HG03442 (cell line): ENCODE results near the gene KCNH4.
"Not testable (repeated sequence)": the region's sequence is repeated elsewhere in the genome, so short reads cannot be mapped to it uniquely, and the experiment has no call there.

Source experiments
- ATAC-seq: cut with Tn5 transposase; IDR thresholded peaks from one replicate; pipeline ENCODE4 v1.9.1; 2021; ENCODE audit warnings: mild to moderate bottlenecking, moderate library complexity; ENCODE audit not compliant: unreplicated experiment

Gene KCNH4

GRCh38 chr17:42179911-42180410 lies 981 bp downstream of the KCNH4 start:
- no peak for ATAC-seq

GRCh38 chr17:42179335-42179734 lies 1.6 kb downstream of the KCNH4 start:
- no peak for ATAC-seq

DNA sequence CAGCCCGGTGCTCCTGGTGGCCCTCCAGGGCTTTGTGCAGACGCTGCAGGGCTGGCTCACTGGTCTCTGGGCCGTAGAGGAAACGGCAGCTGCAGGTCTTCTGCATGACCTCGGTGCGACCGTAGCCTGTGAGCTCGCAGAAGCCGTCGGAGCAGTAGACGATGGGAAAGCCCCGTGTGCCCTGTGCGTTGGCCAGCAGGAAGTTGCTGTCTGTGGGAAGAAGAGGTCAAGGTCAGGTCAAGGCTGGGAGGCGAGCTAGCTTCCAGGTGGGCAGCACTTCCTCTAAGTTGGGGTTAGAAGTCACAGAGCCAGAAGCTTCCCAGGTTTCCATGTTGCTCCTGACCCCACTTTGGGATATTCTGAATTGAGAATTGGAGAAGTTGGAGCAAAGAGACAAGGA lies 2.1 kb downstream of the KCNH4 start:
- ATAC-seq: no peak

DNA sequence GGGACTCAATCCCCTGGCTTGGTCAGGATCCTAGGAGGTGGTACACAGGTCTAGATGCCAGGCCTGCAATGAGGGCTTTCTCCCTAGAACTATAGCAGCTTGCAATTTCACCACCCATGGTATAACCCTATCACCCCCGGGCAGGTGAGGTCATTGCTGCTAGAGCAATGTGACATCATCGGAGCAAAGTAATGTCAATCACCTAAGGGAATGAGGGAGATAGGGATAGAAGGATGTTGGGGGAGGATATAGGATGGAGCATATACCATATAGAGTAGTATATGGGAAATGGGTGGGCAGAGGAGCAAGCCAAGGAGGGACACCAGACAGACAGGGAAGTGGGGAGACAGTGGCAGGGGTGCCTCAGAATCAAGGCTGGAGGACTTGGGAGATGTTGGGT lies 3.3 kb downstream of the KCNH4 start:
- no peak for ATAC-seq

GRCh38 chr17:42174126-42174783 lies 6.7 kb downstream of the KCNH4 start:
- ATAC-seq: no peak

- ATAC-seq: no peak
Observed at GRCh38 chr17:42171831-42172230, 9.1 kb downstream of the KCNH4 start.

- no peak for ATAC-seq
Observed at GRCh38 chr17:42169351-42169750, 11.6 kb downstream of the KCNH4 start.

- no peak for ATAC-seq
Observed at GRCh38 chr17:42167807-42168206, 13.1 kb downstream of the KCNH4 start.

DNA sequence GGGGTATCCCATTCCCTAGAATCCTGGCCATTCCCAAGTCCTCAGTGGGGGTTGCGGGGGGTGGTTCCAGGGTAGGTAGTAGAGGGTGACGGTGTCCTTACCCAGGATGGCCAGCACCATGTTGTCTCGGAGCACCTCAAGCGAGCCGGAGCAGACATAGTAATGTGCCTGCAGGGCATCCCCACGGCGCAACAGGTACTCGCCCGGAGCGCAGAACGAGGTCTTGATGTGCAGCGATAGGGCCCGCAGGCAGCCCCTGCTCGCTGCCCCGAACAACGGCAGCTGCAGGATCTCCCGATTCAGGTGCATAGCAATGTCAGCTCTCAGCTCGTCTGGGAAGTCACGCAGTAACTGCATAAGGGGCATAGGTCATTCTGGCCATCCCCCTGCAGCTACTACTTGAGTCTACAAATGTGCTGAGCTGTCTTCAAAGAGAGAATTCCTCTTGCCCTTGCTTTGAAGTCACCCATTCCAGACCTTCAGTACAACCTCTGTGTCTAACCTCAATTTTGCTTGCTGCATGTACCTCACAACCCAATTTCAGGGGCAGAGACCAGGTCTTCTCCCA lies 14.7 kb downstream of the KCNH4 start:
- no peak for ATAC-seq

DNA sequence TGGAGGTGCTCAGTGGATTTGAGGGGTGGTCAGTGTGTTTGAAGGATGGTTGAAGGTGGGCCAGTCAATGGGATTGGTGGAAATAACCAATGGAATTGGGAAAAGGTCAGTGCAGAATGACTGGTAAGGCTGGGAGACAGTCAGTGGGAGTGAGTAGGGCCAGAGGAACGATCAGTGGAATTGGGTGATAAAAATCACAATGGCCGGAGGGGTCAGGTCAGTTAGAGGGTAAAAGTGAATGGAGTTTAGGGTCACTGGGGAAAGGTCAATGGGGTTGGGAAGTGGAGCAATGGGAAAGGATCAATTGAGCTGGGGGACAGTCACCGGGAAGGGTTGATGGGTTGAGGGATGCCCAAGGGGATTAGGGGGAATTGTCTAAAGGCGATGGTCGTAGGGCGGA lies 15.2 kb downstream of the KCNH4 start:
- no peak for ATAC-seq

DNA sequence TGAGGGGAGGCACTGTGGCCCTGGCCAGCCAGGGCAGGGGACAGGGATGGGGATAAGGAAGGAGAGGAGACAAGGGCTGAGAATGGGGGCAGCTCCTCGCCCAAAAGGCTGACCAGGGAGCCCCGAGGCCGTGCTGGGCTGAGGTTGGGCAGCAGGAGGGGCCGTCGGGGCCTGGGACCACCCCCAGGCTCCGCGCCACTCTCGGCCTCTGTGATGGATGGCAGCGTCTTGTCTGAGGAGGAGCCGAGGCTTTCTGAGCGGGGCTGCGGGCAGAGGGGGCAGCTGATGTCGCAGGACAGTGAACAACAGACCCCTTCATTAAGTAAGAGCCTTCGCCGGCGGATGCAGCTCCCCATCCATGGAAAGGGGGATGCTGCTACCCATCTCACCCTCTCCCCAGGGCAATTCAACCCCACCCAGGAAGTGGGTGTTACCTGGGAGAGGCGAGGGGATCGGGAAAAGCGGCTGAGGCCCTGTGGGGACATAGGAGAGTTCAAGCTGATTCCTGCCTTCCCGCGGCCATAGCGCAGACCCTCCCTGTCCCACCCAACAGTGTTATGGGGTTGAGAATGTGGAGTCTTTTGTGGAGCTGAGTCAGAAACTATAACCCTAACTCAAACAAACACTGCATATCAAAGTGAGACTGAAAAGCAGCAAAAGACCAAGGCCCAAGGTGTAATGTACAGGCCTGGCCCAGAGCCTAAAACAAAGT lies 17.1 kb downstream of the KCNH4 start:
- ATAC-seq: no peak

DNA sequence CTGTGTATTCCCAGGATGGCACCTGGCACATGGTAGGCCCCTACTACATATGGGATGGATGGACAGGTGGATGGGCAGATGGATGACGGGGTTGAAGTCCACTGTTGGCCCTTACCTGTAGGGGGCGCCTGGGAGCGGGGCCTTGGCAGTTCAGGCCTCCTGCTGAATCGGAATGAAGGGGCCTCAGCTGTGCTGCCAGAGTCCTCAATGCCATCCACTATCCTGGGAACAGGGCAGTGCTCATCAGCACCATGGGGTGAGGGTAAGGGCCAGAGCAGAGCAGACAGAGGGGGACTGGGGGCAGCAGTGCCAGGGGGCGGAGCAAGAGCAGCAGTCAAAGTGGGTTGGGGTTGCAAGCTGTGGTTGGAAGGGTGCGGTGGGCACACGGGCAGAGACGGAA lies 17.8 kb downstream of the KCNH4 start:
- no peak for ATAC-seq

DNA sequence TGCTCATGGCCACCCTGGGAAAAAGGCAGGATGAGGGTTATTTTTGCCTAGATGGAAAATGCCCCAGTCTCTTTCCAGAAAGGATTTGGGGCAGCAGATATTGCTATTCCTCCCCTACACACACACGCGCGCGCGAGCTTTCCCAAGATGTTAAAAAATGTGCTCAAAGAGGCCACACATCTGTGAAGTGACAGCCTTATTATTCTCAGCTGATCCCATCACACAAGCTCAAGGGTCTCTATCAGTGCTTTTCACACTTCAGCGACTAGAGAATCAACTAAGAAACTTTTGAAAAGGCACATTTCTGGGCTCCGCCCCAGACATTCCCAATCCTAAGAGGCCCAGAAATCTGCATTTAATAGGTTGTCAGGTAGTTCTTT lies 20.4 kb downstream of the KCNH4 start:
- ATAC-seq: no peak

DNA sequence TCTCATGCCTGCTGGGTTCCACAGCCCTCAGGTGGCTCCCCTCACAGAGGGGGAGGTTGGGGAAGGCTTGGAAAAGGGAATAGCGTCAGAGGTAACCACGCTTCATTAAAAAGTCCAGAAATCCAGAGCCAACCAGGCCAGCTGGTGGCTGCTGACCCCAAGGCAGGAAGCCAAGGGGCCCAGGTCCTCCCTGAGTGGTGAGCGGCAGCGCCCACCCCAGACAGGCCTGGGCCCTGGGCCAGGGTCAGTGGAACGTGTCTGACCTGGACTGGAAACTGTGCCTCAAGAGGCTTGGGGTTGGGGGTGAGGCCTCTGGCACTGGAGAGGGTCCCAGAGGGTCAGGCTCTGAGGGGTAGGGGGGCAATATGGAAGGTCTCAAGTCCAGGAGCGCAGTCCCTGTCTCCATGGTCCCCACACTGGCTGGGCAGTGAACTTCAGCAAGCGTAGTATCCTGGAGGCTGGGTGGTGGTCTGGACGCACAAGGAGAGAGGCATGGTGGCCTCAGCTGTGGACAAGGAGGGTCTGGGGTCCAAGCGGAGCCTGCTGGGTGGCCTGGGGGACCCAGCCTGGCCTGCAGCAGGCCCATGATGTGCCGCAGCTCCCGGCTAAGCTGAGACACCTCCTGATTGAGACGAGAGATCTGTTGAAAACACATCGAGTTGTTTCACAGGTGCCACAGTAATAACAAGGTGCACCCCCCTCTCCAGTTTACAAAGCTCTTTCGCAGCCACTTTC lies 21.0 kb downstream of the KCNH4 start:
- ATAC-seq: no peak

GRCh38 chr17:42155614-42156045 lies 25.3 kb downstream of the KCNH4 start:
- no peak for ATAC-seq

DNA sequence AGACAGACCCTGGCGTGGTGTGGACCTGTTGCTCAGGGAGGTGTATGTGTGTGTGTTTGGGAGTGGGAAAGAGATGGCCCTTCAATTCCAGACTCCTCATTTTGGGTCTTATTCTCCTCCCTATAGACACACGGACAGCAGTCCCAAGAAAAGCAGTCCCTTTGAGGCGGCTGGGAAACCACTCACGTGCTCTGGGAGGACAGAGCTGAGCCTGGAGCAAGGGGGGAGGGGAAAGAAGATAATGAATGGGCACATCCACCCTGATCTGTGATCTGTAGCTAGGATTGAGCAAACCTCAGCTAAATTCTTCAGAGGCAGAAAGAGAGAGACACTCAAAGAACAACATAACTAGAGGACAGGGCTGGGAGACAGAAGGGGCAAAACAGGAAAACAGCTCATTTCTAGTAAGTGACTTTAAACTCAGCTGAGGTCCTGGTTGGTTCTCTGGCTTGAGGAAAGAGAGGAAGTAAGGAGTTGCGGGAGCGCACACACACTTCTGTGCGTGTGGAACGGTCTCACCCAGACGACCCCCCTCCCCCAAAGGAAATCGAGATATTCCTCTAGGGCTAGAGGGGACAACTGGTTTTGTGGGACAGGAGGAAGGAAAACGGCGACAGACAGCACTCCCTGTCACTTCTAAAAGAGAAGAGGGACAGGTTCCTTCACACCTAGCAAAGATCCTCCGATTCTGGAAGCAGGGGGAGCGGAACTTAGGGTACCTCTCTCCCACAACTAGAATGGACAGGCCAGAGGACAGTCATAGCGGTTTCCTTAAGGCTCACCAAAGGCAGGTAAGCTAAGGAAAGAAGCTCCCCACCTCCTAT lies 26.8 kb downstream of the KCNH4 start:
- ATAC-seq: no peak

DNA sequence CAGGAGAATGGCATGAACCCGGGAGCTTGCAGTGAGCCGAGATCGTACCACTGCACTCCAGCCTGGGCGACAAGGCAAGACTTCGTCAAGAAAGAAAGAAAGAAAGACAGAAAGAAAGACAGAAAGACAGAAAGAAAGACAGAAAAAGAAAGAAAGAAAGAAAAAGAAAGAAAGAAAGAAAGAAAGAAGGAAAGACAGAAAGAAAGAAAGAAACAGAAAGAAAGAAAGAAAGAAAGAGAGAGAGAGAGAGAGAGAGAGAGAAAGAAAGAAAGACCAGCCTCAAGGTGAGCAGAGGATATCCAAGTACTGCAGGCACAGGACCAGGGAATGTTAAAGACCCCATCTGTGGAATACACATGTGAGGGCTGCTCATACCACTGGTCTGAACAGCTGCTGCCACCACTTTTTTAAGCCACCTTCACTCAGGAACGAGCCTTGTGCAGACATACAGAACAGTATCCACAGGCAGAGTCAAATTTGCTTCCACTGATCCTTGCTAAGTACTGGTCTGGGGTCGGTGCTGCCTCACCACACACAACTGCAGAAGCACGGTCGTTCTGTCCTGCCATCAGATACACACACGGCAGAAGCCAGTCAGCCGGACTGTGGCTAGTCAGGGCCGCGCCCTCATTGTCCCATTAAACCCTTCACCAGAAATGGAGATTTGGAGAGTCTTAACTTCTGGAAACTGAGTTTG lies 33.9 kb downstream of the KCNH4 start:
- ATAC-seq: no peak

DNA sequence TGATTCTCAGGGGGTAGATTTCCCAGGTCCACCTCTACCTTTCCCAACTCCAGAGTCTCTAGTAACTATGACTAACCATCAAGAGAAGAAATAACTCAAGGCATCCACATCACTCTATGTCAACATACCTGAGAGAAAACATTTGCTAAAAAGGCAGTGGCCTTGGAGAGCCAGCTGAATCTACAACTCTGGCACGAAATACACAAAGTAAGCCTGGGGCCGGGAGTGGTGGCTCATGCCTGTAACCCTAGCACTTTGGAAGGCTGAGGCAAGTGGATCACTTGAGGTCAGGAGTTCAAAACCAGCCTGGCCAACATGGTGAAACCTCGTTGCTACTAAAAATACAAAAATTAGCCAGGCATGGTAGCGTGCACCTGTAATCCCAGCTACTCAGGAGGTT lies 37.8 kb downstream of the KCNH4 start:
- not testable (repeated sequence) for ATAC-seq

- no peak for ATAC-seq
Observed at GRCh38 chr17:42142371-42142896, 38.5 kb downstream of the KCNH4 start.

DNA sequence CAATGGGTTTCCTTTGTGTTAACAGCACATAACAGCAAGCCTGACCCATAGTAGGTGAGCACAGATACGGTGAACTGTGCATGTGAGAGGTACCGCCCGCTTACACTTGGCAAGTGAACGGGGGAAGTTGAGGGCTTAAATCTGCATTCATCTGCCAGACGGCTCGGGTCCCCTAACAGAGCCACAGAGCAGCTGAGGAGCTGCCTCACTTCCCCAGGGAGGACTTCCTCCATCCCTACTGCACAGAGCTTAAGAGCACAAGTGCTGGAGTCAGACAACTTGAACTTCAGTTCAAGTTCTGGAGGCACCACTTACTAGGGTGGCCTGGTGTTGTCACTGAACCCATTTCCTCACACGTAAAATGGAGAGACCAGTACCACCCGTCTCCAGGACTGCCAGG lies 39.6 kb downstream of the KCNH4 start:
- ATAC-seq: no peak
